GM23338 (cell line): ENCODE results near the gene CD83.

ENCODE experiments used
- EZH2 ChIP-seq: fragments of 200-600 bp; sonication (generic); IDR thresholded peaks from one replicate; pipeline ENCODE4 v1.8.0; 2017; ENCODE audit warnings: antibody characterized with exemption, mild to moderate bottlenecking, low read depth; ENCODE audit not compliant: unreplicated experiment
- EZH2phosphoT487 ChIP-seq: fragments of 200-600 bp; sonication (generic); IDR thresholded peaks from one replicate; pipeline ENCODE4 v1.8.1; 2018; ENCODE audit warnings: antibody characterized with exemption; ENCODE audit not compliant: unreplicated experiment
- POLR2AphosphoS5 ChIP-seq: IDR thresholded peaks from 2 replicates; pipeline ENCODE4 v1.6.1; 2016; ENCODE audit warnings: antibody characterized with exemption, low read depth
- ZNF114 ChIP-seq: fragments of 250-450 bp; sonication (Bioruptor Pico); IDR thresholded peaks from 2 replicates; pipeline ENCODE4 v1.5.0; 2020; ENCODE audit warnings: mild to moderate bottlenecking, moderate library complexity
- TF ChIP-seq, protein P1 (sequence below), 2 experiments: fragments of 200-600 bp in 1 of 2; sonication (generic) in 1 of 2; conservative IDR thresholded peaks; 2 replicates each; pipeline versions ENCODE4 v1.5.1 to v1.6.1; 2016 to 2017; ENCODE audit warnings: antibody characterized with exemption in 2 of 2, low read depth in 2 of 2, mild to moderate bottlenecking in 2 of 2, moderate library complexity in 1 of 2
- TF ChIP-seq, protein P2 (sequence below): IDR thresholded peaks from one replicate; pipeline ENCODE4 v1.6.1; 2018; ENCODE audit warnings: antibody characterized with exemption; ENCODE audit not compliant: unreplicated experiment

DNA sequence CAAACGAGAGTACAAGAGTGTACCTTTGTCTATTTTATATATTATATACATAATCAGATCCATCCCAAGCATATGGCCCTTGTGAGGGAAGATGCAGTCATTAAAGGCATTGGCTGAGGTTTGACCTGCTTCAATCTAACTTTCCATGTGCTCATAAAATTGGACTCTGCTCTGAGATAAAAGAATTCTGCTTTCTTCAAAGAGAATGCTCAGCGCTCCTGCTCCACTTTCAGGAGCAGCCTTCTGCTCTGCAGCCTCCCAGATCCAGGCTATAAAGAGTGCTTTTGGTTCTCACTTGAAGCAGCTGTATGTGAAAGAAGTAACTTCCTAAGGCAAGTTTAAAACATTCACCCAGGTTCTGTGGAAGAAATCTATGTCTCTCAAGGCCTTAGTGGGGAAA, 45.3 kb downstream of the CD83 start:
- no peak for TF ChIP-seq EZH2
- TF ChIP-seq, protein P1, sequence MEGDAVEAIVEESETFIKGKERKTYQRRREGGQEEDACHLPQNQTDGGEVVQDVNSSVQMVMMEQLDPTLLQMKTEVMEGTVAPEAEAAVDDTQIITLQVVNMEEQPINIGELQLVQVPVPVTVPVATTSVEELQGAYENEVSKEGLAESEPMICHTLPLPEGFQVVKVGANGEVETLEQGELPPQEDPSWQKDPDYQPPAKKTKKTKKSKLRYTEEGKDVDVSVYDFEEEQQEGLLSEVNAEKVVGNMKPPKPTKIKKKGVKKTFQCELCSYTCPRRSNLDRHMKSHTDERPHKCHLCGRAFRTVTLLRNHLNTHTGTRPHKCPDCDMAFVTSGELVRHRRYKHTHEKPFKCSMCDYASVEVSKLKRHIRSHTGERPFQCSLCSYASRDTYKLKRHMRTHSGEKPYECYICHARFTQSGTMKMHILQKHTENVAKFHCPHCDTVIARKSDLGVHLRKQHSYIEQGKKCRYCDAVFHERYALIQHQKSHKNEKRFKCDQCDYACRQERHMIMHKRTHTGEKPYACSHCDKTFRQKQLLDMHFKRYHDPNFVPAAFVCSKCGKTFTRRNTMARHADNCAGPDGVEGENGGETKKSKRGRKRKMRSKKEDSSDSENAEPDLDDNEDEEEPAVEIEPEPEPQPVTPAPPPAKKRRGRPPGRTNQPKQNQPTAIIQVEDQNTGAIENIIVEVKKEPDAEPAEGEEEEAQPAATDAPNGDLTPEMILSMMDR (conservative IDR thresholded peaks at IDR 0.05; ENCODE audit: low read depth in 2 of 2), result no peak
- TF ChIP-seq EZH2phosphoT487, result no peak
- TF ChIP-seq POLR2AphosphoS5, result no peak
- TF ChIP-seq, protein P2, sequence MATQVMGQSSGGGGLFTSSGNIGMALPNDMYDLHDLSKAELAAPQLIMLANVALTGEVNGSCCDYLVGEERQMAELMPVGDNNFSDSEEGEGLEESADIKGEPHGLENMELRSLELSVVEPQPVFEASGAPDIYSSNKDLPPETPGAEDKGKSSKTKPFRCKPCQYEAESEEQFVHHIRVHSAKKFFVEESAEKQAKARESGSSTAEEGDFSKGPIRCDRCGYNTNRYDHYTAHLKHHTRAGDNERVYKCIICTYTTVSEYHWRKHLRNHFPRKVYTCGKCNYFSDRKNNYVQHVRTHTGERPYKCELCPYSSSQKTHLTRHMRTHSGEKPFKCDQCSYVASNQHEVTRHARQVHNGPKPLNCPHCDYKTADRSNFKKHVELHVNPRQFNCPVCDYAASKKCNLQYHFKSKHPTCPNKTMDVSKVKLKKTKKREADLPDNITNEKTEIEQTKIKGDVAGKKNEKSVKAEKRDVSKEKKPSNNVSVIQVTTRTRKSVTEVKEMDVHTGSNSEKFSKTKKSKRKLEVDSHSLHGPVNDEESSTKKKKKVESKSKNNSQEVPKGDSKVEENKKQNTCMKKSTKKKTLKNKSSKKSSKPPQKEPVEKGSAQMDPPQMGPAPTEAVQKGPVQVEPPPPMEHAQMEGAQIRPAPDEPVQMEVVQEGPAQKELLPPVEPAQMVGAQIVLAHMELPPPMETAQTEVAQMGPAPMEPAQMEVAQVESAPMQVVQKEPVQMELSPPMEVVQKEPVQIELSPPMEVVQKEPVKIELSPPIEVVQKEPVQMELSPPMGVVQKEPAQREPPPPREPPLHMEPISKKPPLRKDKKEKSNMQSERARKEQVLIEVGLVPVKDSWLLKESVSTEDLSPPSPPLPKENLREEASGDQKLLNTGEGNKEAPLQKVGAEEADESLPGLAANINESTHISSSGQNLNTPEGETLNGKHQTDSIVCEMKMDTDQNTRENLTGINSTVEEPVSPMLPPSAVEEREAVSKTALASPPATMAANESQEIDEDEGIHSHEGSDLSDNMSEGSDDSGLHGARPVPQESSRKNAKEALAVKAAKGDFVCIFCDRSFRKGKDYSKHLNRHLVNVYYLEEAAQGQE, result no peak
- TF ChIP-seq ZNF114 (CRISPR knock-in tag), result no peak
